PC-9 (cell line): ENCODE data around the gene ATXN7L2. TPM values are rescaled to one million over a fixed set of nuclear protein-coding genes. Genes with fewer than 3 reads are reported as not detected.

Experiments
- BruUV-seq: library from RNA; stranded (reverse); fragments of 400-500 nt; replicated peaks from 2 replicates; lab custom pipeline; 2021; lab: Mats Ljungman, UMichigan
- CTCF ChIA-PET: fragments of 300-600 bp; sonication (Branson Sonifier 250); formaldehyde crosslinking; loops from one replicate; lab custom pipeline; 2022; ENCODE audit warnings: antibody characterized with exemption; lab: Charles Lee
- POLR2A ChIA-PET: fragments of 300-600 bp; sonication (Branson Sonifier 250); formaldehyde crosslinking; loops from one replicate; lab custom pipeline; 2022; ENCODE audit warnings: antibody characterized with exemption; ENCODE audit not compliant: unreplicated experiment; lab: Charles Lee
- DNase-seq, 2 experiments: peaks; one replicate each; pipeline versions ENCODE4 v3.0.0 to v3.0.0-alpha.2; 2015 to 2022; ENCODE audit warnings: mixed read lengths in 1 of 2
- H2AFZ ChIP-seq: fragments of 200-600 bp; sonication (generic); 2 replicates; pipeline ENCODE4 v1.8.1; 2017; ENCODE audit warnings: antibody characterized with exemption
- H3F3A ChIP-seq: fragments of 200-600 bp; sonication (generic); 2 replicates; pipeline ENCODE4 v1.8.1; 2017; ENCODE audit warnings: antibody characterized with exemption, mild to moderate bottlenecking, low read depth; ENCODE audit not compliant: insufficient read depth
- H3K27ac ChIP-seq: fragments of 200-600 bp; sonication (generic); 2 replicates; pipeline ENCODE4 v1.6.1; 2016; ENCODE audit warnings: mixed run types
- H3K27me3 ChIP-seq: fragments of 200-600 bp; sonication (generic); 2 replicates; pipeline ENCODE4 v1.6.1; 2016; ENCODE audit warnings: low read depth, mixed run types; ENCODE audit not compliant: insufficient read depth
- H3K36me3 ChIP-seq: fragments of 200-600 bp; sonication (generic); 2 replicates; pipeline ENCODE4 v1.6.1; 2016; ENCODE audit warnings: low read depth, mixed run types
- H3K4me1 ChIP-seq: fragments of 200-600 bp; sonication (generic); replicated peaks from 2 replicates; pipeline ENCODE4 v1.6.1; 2016; ENCODE audit warnings: mixed run types; ENCODE audit not compliant: insufficient read depth
- H3K4me2 ChIP-seq: fragments of 200-600 bp; sonication (generic); 2 replicates; pipeline ENCODE4 v1.6.1; 2017; ENCODE audit warnings: mixed run types
- H3K4me3 ChIP-seq: fragments of 200-600 bp; sonication (generic); 2 replicates; pipeline ENCODE4 v1.6.1; 2016; ENCODE audit warnings: mixed run types
- H3K79me2 ChIP-seq: fragments of 200-600 bp; sonication (generic); 2 replicates; pipeline ENCODE4 v1.6.1; 2017; ENCODE audit warnings: low read depth, mixed run types
- H3K9me2 ChIP-seq: fragments of 200-600 bp; sonication (generic); 2 replicates; pipeline ENCODE4 v1.8.1; 2017; ENCODE audit warnings: mild to moderate bottlenecking; ENCODE audit not compliant: insufficient read depth
- H3K9me3 ChIP-seq: fragments of 200-600 bp; sonication (generic); 2 replicates; pipeline ENCODE4 v1.8.1; 2016; ENCODE audit warnings: low read depth; ENCODE audit not compliant: insufficient read depth
- H4K20me1 ChIP-seq: fragments of 200-600 bp; sonication (generic); 2 replicates; pipeline ENCODE4 v1.8.1; 2017; ENCODE audit not compliant: insufficient read depth
- EZH2 ChIP-seq: fragments of 200-600 bp; sonication (generic); IDR thresholded peaks from 2 replicates; pipeline ENCODE4 v1.8.0; 2017; ENCODE audit warnings: antibody characterized with exemption, low read depth
- intact Hi-C: fragments of 100-400 bp; cut with micrococcal nuclease; formaldehyde crosslinking; loops from one replicate; pipeline ENCODE4 v1.10.0; 2022; ENCODE audit not compliant: unreplicated experiment
- total RNA-seq: library from RNA; stranded (reverse); gene quantifications from 2 replicates; pipeline ENCODE4 v1.2.3, GENCODE V29; 2021
- TF ChIP-seq, protein P1 (sequence below): fragments of 200-600 bp; sonication (generic); conservative IDR thresholded peaks from 2 replicates; pipeline ENCODE4 v1.6.1; 2017; ENCODE audit warnings: mixed run types, antibody characterized with exemption, mild to moderate bottlenecking, moderate library complexity

Gene ATXN7L2
- total RNA-seq, 1 experiment from 2014 or later = 4.7 TPM

DNA sequence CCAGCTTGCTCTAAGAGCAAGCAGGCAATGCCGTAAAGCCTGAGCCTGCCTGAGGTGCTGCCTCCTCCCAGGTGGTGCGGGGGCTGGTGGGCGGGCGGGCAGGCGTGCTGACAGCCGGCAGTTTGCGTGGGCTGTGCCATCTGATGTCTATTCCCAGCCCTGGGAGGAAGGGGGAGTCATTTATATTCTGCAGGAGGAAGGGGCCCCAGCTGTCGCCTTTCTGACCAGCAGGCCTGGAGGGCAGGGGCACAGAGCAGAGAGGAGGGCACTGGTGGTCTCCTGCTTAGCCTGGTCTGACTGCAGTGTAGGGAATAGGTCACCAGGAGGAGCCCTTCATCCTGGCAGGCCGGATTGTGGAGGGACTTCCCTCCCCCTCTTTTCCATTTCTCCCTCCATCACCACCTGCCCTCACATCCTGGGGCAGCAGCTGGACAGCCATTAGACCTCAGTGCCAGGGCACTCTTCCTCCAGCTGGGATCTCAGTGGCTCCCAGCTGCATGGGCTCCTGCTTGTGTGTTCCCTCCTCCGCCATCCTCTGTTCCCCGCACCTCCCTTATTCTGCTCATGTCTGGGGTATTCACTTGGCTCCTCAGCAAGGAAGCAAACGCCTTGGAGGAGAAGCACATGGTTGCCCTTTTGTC lies 14.6 kb downstream of the ATXN7L2 start:
- BruUV-seq = no TSS peak
- Histone ChIP-seq H3K27me3 (no peaks in the 10 kb centered on the region), H2AFZ (no peak overlapping the region), H3K9me2 (no peaks in the 10 kb centered on the region), H3K27ac (no peak overlapping the region), H4K20me1 (peaks cover 6% of the 10 kb centered on the region), H3K9me3 (no peaks in the 10 kb centered on the region), H3K36me3 (peaks cover 9% of the 10 kb centered on the region), H3K4me2 (no peak overlapping the region), H3K4me1 (peaks cover 25% of the 10 kb centered on the region), H3K79me2 (peaks cover 22% of the 10 kb centered on the region), H3K4me3 (no peak overlapping the region), H3F3A (peaks cover 35% of the 10 kb centered on the region; the same call in 1 of the 2 replicates)
- intact Hi-C loops = loop anchor here (2.0 kb wide), 1 partner anchor 35 kb away; no protein-coding TSS in a partner anchor
- CTCF ChIA-PET = interaction anchor here (0.6 kb wide), 3 partner anchors 12 to 562 kb away, joined by 3 to 5 read pairs (median 3); partner anchors contain the start of gene STRIP1
- no peak for DNase-seq
- TF ChIP-seq EZH2 = no peak
- TF ChIP-seq, protein P1, sequence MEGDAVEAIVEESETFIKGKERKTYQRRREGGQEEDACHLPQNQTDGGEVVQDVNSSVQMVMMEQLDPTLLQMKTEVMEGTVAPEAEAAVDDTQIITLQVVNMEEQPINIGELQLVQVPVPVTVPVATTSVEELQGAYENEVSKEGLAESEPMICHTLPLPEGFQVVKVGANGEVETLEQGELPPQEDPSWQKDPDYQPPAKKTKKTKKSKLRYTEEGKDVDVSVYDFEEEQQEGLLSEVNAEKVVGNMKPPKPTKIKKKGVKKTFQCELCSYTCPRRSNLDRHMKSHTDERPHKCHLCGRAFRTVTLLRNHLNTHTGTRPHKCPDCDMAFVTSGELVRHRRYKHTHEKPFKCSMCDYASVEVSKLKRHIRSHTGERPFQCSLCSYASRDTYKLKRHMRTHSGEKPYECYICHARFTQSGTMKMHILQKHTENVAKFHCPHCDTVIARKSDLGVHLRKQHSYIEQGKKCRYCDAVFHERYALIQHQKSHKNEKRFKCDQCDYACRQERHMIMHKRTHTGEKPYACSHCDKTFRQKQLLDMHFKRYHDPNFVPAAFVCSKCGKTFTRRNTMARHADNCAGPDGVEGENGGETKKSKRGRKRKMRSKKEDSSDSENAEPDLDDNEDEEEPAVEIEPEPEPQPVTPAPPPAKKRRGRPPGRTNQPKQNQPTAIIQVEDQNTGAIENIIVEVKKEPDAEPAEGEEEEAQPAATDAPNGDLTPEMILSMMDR = peak; percentile 58
- POLR2A ChIA-PET = interaction anchor here (0.7 kb wide), 1 partner anchor 229 kb away, joined by 15 read pairs; no protein-coding TSS in a partner anchor

DNA sequence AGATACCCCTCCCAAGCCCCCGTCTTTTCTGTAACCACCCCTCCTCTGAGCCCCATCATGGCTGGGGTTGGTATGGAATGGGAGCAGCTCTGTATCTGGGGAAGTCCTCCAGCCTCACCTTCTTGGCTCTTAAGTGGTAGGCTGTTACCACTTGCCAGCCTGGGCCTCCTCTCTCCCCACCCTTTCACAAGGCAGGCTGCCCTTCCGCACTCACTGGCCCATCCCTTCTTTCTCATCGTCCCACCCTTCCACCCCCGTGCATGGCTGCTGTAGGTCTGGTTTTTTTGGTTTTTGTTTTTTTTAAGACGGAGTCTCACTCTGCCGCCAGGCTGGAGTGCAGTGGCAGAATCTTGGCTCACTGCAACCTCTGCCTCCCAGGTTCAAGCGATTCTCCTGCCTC lies 15.4 kb downstream of the ATXN7L2 start:
- H3K9me3 ChIP-seq = no peaks in the 10 kb centered on the region
- peaks cover 22% of the 10 kb centered on the region for H3K79me2 ChIP-seq
- no peak overlapping the region for H3K4me3 ChIP-seq
- ChIA-PET POLR2A (no interaction called here), CTCF (interaction anchor here (0.6 to 1.0 kb wide), 3 partner anchors 23 to 561 kb away, joined by 3 read pairs; partner anchors contain the start of gene STRIP1)
- H3K27ac ChIP-seq = no peak overlapping the region
- H3K36me3 ChIP-seq = peaks cover 9% of the 10 kb centered on the region
- no TSS peak for BruUV-seq
- no peak overlapping the region for H2AFZ ChIP-seq
- intact Hi-C loops = loop anchor here (2.0 kb wide), 1 partner anchor 34 kb away; no protein-coding TSS in a partner anchor
- H3K4me1 ChIP-seq = peaks cover 21% of the 10 kb centered on the region
- peaks cover 29% of the 10 kb centered on the region; the same call in 1 of the 2 replicates for H3F3A ChIP-seq
- 0 out of 2 replicates have a peak overlapping the region, but pooled peaks have one; percentile 13 for H3K4me2 ChIP-seq
- no peaks in the 10 kb centered on the region for H3K9me2 ChIP-seq
- no peak for TF ChIP-seq EZH2
- TF ChIP-seq, protein P1 = no peak
- peaks cover 6% of the 10 kb centered on the region for H4K20me1 ChIP-seq
- DNase-seq = no peak
- H3K27me3 ChIP-seq = no peaks in the 10 kb centered on the region

DNA sequence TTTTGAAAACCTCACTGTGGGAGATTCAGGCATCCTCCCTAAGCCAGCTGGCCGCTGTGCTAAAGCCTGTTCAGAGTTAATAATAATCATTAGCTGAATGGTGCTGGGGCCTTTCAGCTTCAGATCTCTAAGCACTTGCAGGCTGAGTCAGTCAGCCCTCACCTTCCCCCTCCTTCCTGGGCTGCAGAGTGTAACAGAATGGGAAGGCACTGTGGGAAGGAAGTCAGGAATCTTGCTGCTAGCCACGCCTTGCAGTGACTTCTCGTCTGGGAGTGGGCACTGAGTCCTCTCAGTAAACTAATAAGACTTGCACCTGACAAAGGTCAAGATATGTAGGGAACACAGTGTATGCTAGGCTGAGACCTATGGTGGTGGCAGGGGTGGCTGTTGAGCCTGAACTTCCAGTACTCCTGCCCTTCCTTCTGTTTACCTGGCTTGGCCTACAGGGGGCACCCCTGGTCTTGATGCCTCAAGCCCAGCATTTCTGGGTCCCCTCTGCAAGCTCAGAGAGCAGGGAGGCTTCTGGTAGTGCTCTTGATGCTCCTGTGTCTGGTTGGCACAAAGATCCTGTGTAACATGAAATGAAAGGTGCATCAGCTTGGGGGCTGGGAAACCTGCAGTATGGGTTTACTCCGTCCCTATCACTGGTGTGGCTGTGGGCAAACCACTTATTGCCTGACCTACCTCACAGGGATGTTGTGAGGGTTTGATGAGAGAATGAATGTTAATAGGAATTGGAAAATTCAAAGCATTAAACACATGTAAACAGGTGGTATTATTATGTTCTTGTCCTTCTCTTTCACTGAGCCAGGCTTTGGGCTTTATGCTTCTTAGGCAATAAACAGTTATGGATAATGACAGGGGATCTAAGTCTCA lies 16.2 kb downstream of the ATXN7L2 start:
- Histone ChIP-seq H4K20me1 (peaks cover 6% of the 10 kb centered on the region), H3K27me3 (no peaks in the 10 kb centered on the region), H3K4me1 (peaks cover 17% of the 10 kb centered on the region), H3F3A (peaks cover 27% of the 10 kb centered on the region; the same call in 1 of the 2 replicates), H3K4me3 (no peak overlapping the region), H3K4me2 (peak overlapping the region; percentile 13; the same call in 1 of the 2 replicates), H2AFZ (no peak overlapping the region), H3K9me3 (no peaks in the 10 kb centered on the region), H3K9me2 (no peaks in the 10 kb centered on the region), H3K79me2 (peaks cover 16% of the 10 kb centered on the region), H3K36me3 (peaks cover 9% of the 10 kb centered on the region), H3K27ac (no peak overlapping the region)
- TF ChIP-seq EZH2 = no peak
- TF ChIP-seq, protein P1 = peak; percentile 86
- intact Hi-C loops = loop anchor here (2.0 kb wide), 1 partner anchor 33 kb away; no protein-coding TSS in a partner anchor
- CTCF ChIA-PET = interaction anchor here (0.5 to 1.0 kb wide), 5 partner anchors 16 to 503 kb away, joined by 3 to 13 read pairs (median 5); no protein-coding TSS in a partner anchor
- no TSS peak for BruUV-seq
- POLR2A ChIA-PET = no interaction called here
- DNase-seq = peak; percentile 51 to 69
